G401.6 (cell line): ENCODE measurements around the gene FCER1G.
"Not testable (repeated sequence)": the region's sequence is repeated elsewhere in the genome, so short reads cannot be mapped to it uniquely, and the experiment has no call there.

Source experiments
- FAIRE-seq: peaks from 2 replicates; lab custom pipeline; 2012; peaks lifted over from hg19 to GRCh38; lab: Jason Lieb, UNC

FCER1G gene

GRCh38 chr1:161233102-161233501 is 18.0 kb downstream of the FCER1G start:
- FAIRE-seq = no peak

GRCh38 chr1:161235957-161236775 is 21.1 kb downstream of the FCER1G start:
- no peak for FAIRE-seq

GRCh38 chr1:161238039-161238473 is 23.0 kb downstream of the FCER1G start, which contains the start of gene NR1I3:
Gene NR1I3 (minus strand): TSS chr1:161238203. CDS start chr1:161236565, 1,638 bp downstream.
- no peak for FAIRE-seq

GRCh38 chr1:161241682-161242081 is 26.6 kb downstream of the FCER1G start:
- FAIRE-seq = no peak

- no peak for FAIRE-seq
Observed at GRCh38 chr1:161242313-161242712, 27.2 kb downstream of the FCER1G start.

- FAIRE-seq = no peak
Observed at GRCh38 chr1:161244888-161245287, 29.8 kb downstream of the FCER1G start.

- not testable (repeated sequence) for FAIRE-seq
Observed at GRCh38 chr1:161250100-161250499, 35.0 kb downstream of the FCER1G start.

- no peak for FAIRE-seq
Observed at GRCh38 chr1:161250829-161251228, 35.7 kb downstream of the FCER1G start.

- FAIRE-seq = no peak
Observed at GRCh38 chr1:161251579-161251978, 36.5 kb downstream of the FCER1G start.

GRCh38 chr1:161255302-161255701 is 40.2 kb downstream of the FCER1G start:
- FAIRE-seq = not testable (repeated sequence)

- FAIRE-seq = not testable (repeated sequence)
Observed at GRCh38 chr1:161255955-161256520, 40.9 kb downstream of the FCER1G start.

GRCh38 chr1:161257109-161257508 is 42.0 kb downstream of the FCER1G start:
- FAIRE-seq = not testable (repeated sequence)

- no peak for FAIRE-seq
Observed at GRCh38 chr1:161258439-161259344, 43.6 kb downstream of the FCER1G start, which contains the start of gene PCP4L1. Gene PCP4L1 (plus strand): TSS chr1:161258745. CDS start chr1:161258975, 230 bp downstream.

GRCh38 chr1:161259345-161259702 is 44.2 kb downstream of the FCER1G start:
- FAIRE-seq = no peak

- no peak for FAIRE-seq
Observed at GRCh38 chr1:161259765-161260164, 44.7 kb downstream of the FCER1G start.

- no peak for FAIRE-seq
Observed at GRCh38 chr1:161260376-161261260, 45.5 kb downstream of the FCER1G start.

- FAIRE-seq = no peak
Observed at GRCh38 chr1:161261261-161262235, 46.5 kb downstream of the FCER1G start.

GRCh38 chr1:161265305-161265704 is 50.2 kb downstream of the FCER1G start:
- no peak for FAIRE-seq

GRCh38 chr1:161266202-161266601 is 51.1 kb downstream of the FCER1G start:
- FAIRE-seq = no peak

GRCh38 chr1:161266836-161267235 is 51.7 kb downstream of the FCER1G start:
- FAIRE-seq = no peak
